ENCODE data around the gene CFAP46.
"Not testable (repeated sequence)": the region's sequence is repeated elsewhere in the genome, so short reads cannot be mapped to it uniquely, and the experiment has no call there.

Gene CFAP46

GRCh38 chr10:132926777-132927650, 15.4 kb downstream of the CFAP46 start:
- no peak for DNase-seq (ENCODE audit: low spot score)

DNA sequence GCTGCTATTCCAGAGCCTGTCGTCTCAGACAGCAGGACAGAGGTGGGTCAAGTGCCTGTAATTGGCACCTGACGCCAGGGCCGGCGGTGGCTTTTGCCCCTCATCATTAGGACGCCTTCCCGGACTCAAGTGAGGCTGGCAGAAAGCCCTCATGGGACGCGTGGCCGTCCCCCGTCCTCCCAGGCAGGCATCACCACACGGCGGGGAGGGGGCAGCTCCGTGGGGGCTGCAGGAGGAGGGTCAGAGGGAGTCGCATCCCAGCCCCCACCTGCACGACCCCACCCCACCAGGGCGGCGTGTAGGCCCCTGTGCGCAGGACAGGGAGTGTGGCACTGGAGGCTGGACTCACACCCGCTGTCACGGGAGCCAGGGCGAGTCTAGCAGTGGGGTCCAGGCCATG, 16.3 kb downstream of the CFAP46 start:
- no peak for DNase-seq (ENCODE audit: low spot score)

DNA sequence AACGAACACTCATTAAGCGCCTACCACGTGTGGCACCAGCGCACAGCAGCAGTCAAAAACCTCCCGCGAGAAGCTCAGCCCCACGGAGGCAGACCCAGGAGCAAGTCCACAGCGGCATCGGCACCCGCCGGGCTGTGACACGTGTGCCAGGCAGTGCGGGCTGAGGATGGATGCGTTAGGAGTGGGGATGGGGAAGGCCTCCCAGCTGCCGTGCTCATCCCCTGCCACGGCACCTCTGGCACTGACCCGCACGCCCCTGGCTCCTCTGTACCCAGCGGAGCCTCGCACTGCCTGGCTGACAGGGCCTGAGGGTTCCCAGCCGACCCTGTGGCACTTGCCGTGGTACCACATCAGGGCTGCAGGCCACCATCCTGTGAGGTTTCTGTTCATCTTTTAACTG, 16.8 kb downstream of the CFAP46 start:
- no peak for DNase-seq (ENCODE audit: low spot score)

GRCh38 chr10:132925071-132925561, 17.3 kb downstream of the CFAP46 start:
- DNase-seq (ENCODE audit: low spot score) = no peak

DNA sequence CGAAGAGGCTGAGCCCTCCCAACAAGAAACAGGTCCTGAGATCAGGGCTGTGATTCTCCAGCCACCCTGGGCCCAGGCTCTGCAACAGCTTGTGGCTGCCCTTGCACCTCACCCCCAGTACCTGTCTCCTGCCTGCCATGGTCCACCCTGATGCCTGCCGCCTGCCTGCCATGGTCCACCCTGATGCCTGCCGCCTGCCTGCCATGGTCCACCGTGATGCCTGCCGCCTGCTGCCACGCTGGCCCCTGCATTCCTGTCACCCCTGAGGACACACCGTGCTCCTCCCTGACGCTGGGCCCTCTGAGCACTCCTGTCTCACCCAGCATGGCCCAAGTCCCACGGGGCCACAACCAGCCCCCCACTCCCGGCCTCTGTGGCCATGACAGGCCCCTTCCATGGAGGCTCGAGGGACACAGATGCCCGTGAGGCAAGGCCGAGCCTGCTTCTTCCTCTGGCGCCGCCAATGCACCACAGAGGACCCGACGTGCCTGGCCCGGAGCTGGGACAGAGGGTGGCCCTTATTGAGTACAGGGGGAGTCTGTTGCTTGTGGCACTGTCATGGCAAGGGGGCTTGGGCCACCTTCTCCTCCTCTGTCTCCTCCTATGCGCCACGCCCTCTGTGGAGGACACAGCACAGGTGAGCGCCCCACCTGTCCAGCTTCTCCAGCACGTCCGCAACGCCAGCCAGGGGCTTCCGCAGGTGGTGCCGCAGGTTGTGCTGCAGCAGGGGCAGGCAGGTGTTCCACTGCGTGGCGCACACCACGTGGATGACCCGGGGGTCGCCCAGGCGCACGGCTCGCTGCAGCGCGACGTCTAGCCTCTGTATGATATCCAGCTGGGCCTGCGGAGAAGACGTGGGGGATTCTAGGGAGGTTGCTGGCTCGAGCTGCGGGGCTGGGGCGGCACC, 18.1 kb downstream of the CFAP46 start:
- no peak for DNase-seq (ENCODE audit: low spot score)

DNA sequence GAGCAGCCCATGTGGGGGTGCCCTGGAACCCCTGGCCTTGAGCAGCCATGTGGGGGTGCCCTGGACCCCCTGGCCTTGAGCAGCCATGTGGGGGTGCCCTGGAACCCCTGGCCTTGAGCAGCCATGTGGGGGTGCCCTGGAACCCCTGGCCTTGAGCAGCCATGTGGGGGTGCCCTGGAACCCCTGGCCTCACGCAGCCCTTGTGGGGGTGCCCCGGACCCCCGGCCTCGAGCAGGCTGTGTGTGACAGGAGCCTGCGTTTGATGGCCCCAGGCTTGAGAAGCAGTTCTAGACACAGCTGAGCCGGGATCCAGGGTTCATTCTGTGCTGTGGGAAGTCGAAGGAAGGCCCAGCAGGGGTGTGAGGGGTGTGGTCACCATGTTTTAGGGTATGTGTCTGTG, 19.0 kb downstream of the CFAP46 start:
- not testable (repeated sequence) for DNase-seq (ENCODE audit: low spot score)

DNA sequence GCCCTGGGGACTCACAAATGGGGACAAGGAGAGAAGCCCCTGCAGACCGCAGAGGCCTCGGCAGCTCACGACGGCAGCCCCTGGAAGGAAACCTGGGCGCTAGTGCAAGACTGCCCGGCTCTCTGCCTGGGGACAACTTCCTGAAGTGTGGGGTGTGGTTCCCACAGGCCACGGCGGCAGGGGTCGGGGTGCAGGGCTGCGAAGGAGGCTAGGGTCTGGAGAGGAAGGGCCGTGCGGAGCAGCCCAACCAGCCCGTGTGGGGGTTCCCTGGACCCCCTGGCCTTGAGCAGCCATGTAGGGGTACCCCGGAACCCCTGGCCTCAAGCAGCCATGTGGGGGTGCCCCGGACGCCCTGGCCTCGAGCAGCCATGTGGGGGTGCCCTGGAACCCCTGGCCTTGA, 19.5 kb downstream of the CFAP46 start:
- DNase-seq (ENCODE audit: low spot score) = no peak

- DNase-seq (ENCODE audit: low spot score) = no peak
Measured at GRCh38 chr10:132921818-132922807, 20.3 kb downstream of the CFAP46 start.

DNA sequence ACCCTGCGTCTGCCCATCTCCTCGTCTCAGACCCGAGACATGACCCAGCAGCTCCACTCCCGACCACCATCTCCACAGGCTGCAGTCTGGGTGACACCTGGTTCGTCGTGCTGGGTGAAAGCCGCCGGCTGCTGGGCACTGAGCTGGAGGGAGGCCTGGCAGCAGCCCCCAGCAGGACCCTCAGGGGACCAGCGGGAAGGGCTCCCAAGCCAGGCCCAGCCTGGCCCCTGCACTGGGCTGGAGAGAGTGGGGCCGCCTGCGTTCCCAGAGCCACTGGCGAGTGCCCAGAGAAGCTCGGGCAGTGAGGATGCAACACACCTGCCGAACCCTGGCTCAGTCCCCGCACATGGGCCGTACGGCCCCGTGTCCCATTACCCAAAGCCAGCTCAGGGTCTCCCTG, 21.3 kb downstream of the CFAP46 start:
- no peak for DNase-seq (ENCODE audit: low spot score)

DNA sequence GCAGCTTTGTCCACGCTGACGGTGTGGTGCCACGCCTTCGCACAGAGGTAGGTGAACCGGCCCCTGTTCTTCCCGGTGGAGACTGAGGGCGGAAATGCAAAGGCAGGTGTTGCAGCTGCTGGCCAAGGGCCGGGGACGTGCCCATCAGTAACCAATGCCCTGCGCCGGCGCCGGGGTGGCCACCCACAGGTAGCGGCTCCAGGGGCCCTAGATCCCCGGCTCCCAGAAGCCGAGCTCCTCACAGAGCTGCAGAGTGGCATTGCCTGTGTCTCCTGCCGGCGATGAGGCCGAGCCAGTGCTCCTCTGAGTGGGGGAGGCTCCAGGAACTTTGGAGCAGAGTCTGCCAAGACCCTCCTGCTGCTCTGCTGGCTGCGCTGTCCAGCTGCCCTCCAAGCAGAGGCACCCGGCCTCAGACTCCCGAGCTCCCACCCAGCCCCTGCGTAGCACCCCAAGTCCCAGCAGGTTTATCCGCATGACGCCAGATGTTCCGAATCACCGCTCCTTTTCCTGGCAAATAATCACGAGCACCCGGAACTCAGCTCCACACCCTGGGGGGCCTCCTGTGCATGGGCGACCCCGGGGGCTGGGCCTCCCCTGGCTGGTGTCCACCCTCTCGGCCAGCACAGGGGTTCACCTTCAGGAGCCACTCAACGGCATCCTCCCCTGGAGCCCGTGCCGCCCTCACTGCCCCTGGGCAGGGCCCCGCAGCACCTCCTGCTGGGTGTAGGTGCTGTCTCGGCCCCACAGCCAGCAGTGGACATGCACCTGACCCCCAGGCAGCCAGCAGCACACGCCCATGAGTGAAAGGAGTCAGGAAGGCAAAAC, 22.1 kb downstream of the CFAP46 start:
- DNase-seq (ENCODE audit: low spot score) = no peak

- DNase-seq (ENCODE audit: low spot score) = no peak
Measured at GRCh38 chr10:132919374-132920100, 22.8 kb downstream of the CFAP46 start.

DNA sequence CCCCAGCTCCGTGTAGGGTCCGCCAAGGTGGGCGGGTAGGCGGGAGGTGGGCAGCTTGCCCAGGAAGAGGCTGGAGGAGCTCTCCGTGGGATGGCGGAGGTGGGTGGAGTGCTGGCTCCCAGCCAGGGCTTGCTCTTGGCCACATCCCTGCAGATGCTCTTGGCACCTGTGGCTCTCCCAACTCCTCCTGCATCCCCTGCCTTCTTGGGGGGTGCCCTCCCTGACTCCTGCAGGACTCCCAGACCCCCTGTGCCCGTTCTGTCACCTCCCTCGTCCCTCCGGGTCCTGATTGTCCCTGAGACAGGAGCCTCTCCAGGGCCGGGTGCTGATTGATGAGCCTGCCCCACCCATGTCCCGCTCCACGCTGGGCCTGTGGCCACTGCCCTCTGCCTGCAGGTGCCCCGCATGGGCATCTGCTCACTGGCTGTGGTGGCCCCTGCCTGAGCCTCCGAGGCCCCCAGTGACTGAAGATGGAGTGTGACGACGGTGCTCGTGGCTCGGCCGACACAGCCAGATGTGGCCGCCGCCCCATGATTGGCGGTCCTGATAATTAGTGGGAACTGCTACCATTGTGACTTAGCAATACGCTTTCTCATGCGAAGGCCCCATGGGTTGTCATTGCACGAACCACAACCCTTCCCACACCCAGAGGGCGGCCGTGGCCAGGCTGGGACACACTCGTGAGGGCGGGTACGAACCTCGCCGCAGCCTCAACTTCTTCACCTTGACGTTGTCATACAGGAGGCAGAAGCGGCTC, 23.6 kb downstream of the CFAP46 start:
- no peak for DNase-seq (ENCODE audit: low spot score)

DNA sequence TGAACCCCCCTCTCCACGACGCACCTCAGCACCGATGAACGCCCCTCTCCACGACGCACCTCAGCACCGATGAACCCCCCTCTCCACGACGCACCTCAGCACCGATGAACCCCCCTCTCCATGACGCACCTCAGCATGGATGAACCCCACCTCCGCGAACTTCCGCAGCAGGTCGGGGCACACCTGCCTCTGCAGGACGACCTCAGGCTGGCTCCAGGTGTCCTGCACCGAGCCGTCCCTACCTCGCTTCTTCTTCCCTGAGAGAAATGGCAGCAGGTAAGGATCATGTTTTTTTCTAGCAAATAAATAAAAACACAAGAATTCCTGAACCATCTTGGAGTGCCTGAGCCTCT, 24.1 kb downstream of the CFAP46 start:
- DNase-seq (ENCODE audit: low spot score) = no peak

- DNase-seq (ENCODE audit: low spot score) = no peak
Measured at GRCh38 chr10:132916956-132917666, 25.3 kb downstream of the CFAP46 start.

GRCh38 chr10:132916421-132916841, 25.9 kb downstream of the CFAP46 start:
- DNase-seq (ENCODE audit: low spot score) = no peak

DNA sequence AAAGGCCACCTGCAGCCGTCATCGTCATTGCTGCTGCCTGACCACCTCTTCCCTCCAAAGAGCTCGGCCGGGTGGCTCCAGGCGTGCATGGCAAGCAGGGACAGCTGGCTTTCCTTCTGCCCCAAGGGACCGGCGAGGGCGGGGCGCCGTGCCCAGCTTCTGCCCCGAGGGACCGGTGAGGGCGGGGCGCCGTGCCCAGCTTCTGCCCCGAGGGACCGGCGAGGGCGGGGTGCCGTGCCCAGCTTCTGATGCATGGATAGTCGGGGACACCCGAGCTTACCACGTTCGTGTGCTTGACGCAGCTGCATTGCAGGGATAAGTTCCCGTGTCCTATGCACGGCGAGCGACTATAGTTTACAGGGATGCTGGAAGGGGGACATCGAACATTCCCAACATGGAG, 27.0 kb downstream of the CFAP46 start:
- no peak for DNase-seq (ENCODE audit: low spot score)

DNA sequence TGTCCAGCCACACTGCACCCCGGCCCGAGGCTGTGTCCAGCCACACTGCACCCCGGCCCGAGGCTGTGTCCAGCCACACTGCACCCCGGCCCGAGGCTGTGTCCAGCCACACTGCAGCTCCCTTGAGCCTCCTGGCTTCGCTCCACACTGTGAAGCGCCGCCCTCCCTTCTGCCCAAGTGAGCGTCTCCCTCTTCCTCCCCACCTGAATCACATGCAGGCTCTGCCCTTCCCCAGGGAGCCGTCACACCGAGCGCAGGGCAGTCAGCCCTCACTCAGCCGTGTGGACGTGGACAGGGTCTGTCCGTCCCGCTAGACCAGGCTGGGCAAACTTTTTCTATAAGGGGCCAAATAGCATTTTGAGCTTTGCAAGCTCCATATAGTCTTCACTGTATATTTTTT, 27.6 kb downstream of the CFAP46 start:
- DNase-seq (ENCODE audit: low spot score) = no peak

- no peak for DNase-seq (ENCODE audit: low spot score)
Measured at GRCh38 chr10:132913559-132914115, 28.7 kb downstream of the CFAP46 start.
